Lower leg skin (tissue), 4 donors: ENCODE results near the gene FBLN1. TPM values are rescaled to one million over a fixed set of nuclear protein-coding genes. Genes with fewer than 3 reads are reported as not detected.

Experiments
- DNase-seq, 2 donors: peaks; one replicate each; pipeline ENCODE4 v3.0.0-alpha.2; 2019; ENCODE audit warnings: low spot score in 2 of 2
- H3K4me3 ChIP-seq: fragments of 200-600 bp; sonication (generic); 2 replicates; pipeline ENCODE4 v1.5.1; 2017; ENCODE audit warnings: mild to moderate bottlenecking, low read depth; ENCODE audit not compliant: poor library complexity, severe bottlenecking
- POLR2A ChIP-seq, 2 donors: fragments of 450-650 bp; IDR thresholded peaks; one replicate each; pipeline ENCODE4 v1.6.1; 2016 to 2017; ENCODE audit warnings: antibody characterized with exemption in 2 of 2, mild to moderate bottlenecking in 1 of 2, moderate library complexity in 1 of 2
- WGBS, 2 donors: methylation state at CpG; one replicate each; pipeline ENCODE4 v1.1.5; 2018; 5-methylcytosine and 5-hydroxymethylcytosine counted together
- intact Hi-C: fragments of 100-400 bp; cut with DNase I; formaldehyde crosslinking; loops from one replicate; pipeline ENCODE4 v1.15.0; 2023; ENCODE audit warnings: low total_unique reads
- total RNA-seq, 4 donors: library from RNA; depleted of rRNA; stranded (reverse); fragments of >200 nt; gene quantifications; one replicate each; pipeline ENCODE4 v1.1.0, GENCODE V29; 2016
- TF ChIP-seq, protein P1 (sequence below), 3 donors: fragments of 450-650 bp; IDR thresholded peaks; one replicate each; pipeline ENCODE4 v1.5.1; 2016; ENCODE audit warnings: antibody characterized with exemption in 3 of 3, mild to moderate bottlenecking in 3 of 3, moderate library complexity in 2 of 3

FBLN1 gene
- total RNA-seq, 4 donors from 2014 or later: 114 to 414 (median 163) TPM

DNA sequence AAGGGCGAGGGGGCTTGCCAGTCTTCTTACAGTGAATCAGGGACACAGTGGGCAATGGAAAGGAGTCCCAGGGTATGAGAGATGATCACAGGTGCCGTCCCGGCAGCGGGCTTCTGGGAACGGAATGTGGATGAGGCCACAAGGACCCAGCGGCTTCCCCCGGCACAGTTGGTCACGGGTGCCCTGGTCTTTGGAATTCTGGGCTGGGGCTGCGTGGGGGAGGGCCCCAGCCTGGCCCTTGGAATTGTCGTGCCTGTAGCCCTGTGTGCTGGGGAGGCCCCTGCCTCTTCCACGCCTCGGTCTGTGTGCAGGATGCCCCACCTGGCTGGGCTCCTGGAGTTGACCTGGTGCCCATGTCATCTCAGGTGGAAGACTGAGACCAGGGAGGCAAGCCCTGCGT lies 76.6 kb downstream of the FBLN1 start:
- no peak overlapping the region for H3K4me3 ChIP-seq
- intact Hi-C loops: loop anchor here (5.0 kb wide), 1 partner anchor 68 kb away; no protein-coding TSS in a partner anchor
- TF ChIP-seq, protein P1, sequence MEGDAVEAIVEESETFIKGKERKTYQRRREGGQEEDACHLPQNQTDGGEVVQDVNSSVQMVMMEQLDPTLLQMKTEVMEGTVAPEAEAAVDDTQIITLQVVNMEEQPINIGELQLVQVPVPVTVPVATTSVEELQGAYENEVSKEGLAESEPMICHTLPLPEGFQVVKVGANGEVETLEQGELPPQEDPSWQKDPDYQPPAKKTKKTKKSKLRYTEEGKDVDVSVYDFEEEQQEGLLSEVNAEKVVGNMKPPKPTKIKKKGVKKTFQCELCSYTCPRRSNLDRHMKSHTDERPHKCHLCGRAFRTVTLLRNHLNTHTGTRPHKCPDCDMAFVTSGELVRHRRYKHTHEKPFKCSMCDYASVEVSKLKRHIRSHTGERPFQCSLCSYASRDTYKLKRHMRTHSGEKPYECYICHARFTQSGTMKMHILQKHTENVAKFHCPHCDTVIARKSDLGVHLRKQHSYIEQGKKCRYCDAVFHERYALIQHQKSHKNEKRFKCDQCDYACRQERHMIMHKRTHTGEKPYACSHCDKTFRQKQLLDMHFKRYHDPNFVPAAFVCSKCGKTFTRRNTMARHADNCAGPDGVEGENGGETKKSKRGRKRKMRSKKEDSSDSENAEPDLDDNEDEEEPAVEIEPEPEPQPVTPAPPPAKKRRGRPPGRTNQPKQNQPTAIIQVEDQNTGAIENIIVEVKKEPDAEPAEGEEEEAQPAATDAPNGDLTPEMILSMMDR (IDR thresholded peaks at IDR 0.05): no peak
- no peak for TF ChIP-seq POLR2A (IDR thresholded peaks at IDR 0.05)
- WGBS, 2 donors: 94 to 95% methylated on average over 12 to 13 of the region's 13 CpGs
- no peak for DNase-seq

- WGBS, 2 donors: 78 to 86% methylated on average over 23 to 28 of the region's 29 CpGs
- TF ChIP-seq, protein P1 (IDR thresholded peaks at IDR 0.05): no peak
- TF ChIP-seq POLR2A (IDR thresholded peaks at IDR 0.05): no peak
- no peak overlapping the region for H3K4me3 ChIP-seq
- intact Hi-C loops: loop anchor here (5.0 kb wide), 1 partner anchor 67 kb away; no protein-coding TSS in a partner anchor
- no peak for DNase-seq
Observed at GRCh38 chr22:45579806-45580725, 77.4 kb downstream of the FBLN1 start.

DNA sequence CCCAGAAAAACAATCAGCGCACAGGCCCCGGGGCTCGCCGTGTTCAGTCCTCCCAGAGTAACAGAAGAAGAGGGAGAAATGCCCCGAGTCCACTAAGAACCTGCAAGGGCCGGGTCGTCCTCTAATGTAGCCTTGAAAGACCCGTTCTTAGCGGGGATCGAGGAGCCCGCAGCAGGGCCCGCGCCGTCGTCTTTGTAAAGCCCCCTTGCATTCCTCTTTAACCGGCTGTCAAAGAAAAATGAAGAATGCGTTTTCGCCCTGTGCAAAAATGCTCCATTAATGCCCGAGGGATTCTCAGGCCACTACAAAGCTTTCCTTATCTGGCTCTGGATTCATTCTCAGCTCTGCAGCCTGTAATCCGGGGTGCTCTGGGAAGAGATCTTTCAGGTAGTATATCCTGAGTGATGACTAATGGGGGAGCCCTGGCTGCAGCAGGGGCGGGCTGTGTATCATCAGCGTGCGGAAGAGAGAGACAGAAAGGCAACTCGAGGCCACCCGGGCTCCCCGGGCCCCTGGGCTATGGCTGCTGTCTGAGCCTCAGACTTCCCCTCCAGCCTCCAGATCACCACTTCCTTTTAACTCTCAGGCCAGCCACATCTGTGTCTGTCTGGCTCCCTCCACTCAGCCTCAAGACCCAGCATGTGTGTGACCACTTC lies 78.2 kb downstream of the FBLN1 start:
- DNase-seq: no peak
- H3K4me3 ChIP-seq: no peak overlapping the region
- intact Hi-C loops: no loop called here
- 85 to 88% methylated on average over 26 of the region's 26 CpGs for WGBS, 2 donors
- TF ChIP-seq, protein P1 (IDR thresholded peaks at IDR 0.05): no peak
- no peak for TF ChIP-seq POLR2A (IDR thresholded peaks at IDR 0.05)

DNA sequence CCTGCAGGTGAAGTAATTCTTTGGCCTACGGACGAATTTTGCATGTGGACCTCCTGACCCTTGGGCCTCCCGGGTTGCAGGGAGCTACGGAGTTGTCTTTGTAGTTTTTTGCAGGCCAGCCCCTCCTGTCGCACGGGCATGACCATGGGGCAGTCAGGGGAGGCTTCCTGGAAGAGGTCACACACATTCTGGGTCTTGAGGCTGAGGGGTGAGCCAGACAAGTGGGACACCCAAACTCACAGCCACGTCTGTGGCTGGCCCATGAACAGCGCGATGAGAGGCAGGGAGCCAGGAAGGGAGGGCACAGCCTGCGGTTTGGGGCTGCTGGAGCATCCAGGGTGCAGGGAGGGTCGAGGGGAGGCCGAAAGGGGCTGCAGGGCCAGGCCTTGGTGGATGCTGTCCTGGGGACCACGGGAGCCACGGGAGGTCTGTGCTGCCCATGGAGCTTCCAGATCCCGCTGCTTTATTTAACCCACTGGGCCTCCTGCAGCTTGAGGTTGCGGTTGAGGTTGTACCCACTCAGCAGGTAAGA lies 78.9 kb downstream of the FBLN1 start:
- intact Hi-C loops: no loop called here
- H3K4me3 ChIP-seq: no peak overlapping the region
- 87 to 95% methylated on average over 8 to 16 of the region's 16 CpGs for WGBS, 2 donors
- no peak for DNase-seq
- TF ChIP-seq POLR2A (IDR thresholded peaks at IDR 0.05): no peak
- TF ChIP-seq, protein P1 (IDR thresholded peaks at IDR 0.05): no peak

GRCh38 chr22:45582236-45582954 lies 79.7 kb downstream of the FBLN1 start:
- intact Hi-C loops: no loop called here
- DNase-seq: peak in 1 of 2 donors; percentile 85
- TF ChIP-seq, protein P1 (IDR thresholded peaks at IDR 0.05): no peak
- TF ChIP-seq POLR2A (IDR thresholded peaks at IDR 0.05): no peak
- WGBS, 2 donors: 65 to 72% methylated on average over 15 of the region's 15 CpGs
- no peak overlapping the region for H3K4me3 ChIP-seq
